GM12878 (cell line): ENCODE measurements around the gene IMMP2L.

Experiments
- CREB1 ChIP-seq: IDR thresholded peaks from 2 replicates; pipeline ENCODE4 v1.6.1; 2012; ENCODE audit warnings: low read depth, mild to moderate bottlenecking, inconsistent platforms
- EP300 ChIP-seq, 2 experiments: fragments of 150-350 bp in 1 of 2; IDR thresholded peaks; 2 replicates each; pipeline ENCODE4 v1.6.1; 2011 to 2012; ENCODE audit warnings: low read depth in 2 of 2, low read length in 2 of 2, borderline replicate concordance in 1 of 2, improper control_type of control experiment in 1 of 2, inconsistent platforms in 1 of 2; ENCODE audit not compliant: control insufficient read depth in 1 of 2
- FOXK2 ChIP-seq: fragments of 450-650 bp; IDR thresholded peaks from 2 replicates; pipeline ENCODE4 v1.6.1; 2017; ENCODE audit warnings: mild to moderate bottlenecking, moderate library complexity
- HDAC2 ChIP-seq: fragments of 200-600 bp; sonication (generic); IDR thresholded peaks from 2 replicates; pipeline ENCODE4 v1.6.1; 2017
- MXI1 ChIP-seq: fragments of 150-350 bp; IDR thresholded peaks from 2 replicates; pipeline ENCODE4 v1.6.1; 2011; ENCODE audit warnings: low read depth, mild to moderate bottlenecking, inconsistent platforms, low read length, improper control_type of control experiment
- NBN ChIP-seq: fragments of 450-650 bp; IDR thresholded peaks from 2 replicates; pipeline ENCODE4 v1.6.1; 2016
- NRF1 ChIP-seq: conservative IDR thresholded peaks from 2 replicates; pipeline ENCODE4 v1.6.1; 2011; ENCODE audit warnings: mild to moderate bottlenecking, low read depth, low read length, improper control_type of control experiment
- POLR2A ChIP-seq: IDR thresholded peaks from 2 replicates; pipeline ENCODE4 v1.6.1; 2011; ENCODE audit warnings: low read depth, mild to moderate bottlenecking, low read length
- POLR2AphosphoS5 ChIP-seq: IDR thresholded peaks from 2 replicates; pipeline ENCODE4 v1.6.1; 2011; ENCODE audit warnings: mild to moderate bottlenecking, low read length, inconsistent platforms
- SMC3 ChIP-seq: IDR thresholded peaks from 2 replicates; pipeline ENCODE4 v1.6.1; 2011; ENCODE audit warnings: low read length, improper control_type of control experiment, borderline replicate concordance
- TAF1 ChIP-seq: IDR thresholded peaks from 2 replicates; pipeline ENCODE4 v1.6.1; 2011; ENCODE audit warnings: mild to moderate bottlenecking, low read depth, low read length, borderline replicate concordance
- TARDBP ChIP-seq: IDR thresholded peaks from 2 replicates; pipeline ENCODE4 v1.6.1; 2016; ENCODE audit warnings: borderline replicate concordance
- TF ChIP-seq, protein P1 (sequence below), 3 experiments: IDR thresholded peaks in 2 of 3; conservative IDR thresholded peaks in 1 of 3; 2 replicates each; pipeline ENCODE4 v1.5.1; 2011; ENCODE audit warnings: low read depth in 3 of 3, low read length in 3 of 3, mild to moderate bottlenecking in 3 of 3, control low read depth in 2 of 3, moderate library complexity in 2 of 3, inconsistent platforms in 1 of 3, mixed read lengths in 1 of 3; ENCODE audit not compliant: control insufficient read depth in 2 of 3, insufficient read depth in 1 of 3; ENCODE audit errors: extremely low read depth in 1 of 3

GRCh38 chr7:110774071-110774470, 788.2 kb downstream of the IMMP2L start:
- TF ChIP-seq HDAC2 (no peak), NBN (no peak), NRF1 (no peak), MXI1 (no peak), SMC3 (no peak), CREB1 (no peak), POLR2A (no peak), FOXK2 (no peak), TARDBP (no peak), EP300 (IDR thresholded peaks at IDR 0.05; ENCODE audit: borderline replicate concordance in 1 of 2, control insufficient read depth in 1 of 2, low read depth in 2 of 2, low read length in 2 of 2) (no peak), TAF1 (no peak), POLR2AphosphoS5 (no peak)
- TF ChIP-seq, protein P1, sequence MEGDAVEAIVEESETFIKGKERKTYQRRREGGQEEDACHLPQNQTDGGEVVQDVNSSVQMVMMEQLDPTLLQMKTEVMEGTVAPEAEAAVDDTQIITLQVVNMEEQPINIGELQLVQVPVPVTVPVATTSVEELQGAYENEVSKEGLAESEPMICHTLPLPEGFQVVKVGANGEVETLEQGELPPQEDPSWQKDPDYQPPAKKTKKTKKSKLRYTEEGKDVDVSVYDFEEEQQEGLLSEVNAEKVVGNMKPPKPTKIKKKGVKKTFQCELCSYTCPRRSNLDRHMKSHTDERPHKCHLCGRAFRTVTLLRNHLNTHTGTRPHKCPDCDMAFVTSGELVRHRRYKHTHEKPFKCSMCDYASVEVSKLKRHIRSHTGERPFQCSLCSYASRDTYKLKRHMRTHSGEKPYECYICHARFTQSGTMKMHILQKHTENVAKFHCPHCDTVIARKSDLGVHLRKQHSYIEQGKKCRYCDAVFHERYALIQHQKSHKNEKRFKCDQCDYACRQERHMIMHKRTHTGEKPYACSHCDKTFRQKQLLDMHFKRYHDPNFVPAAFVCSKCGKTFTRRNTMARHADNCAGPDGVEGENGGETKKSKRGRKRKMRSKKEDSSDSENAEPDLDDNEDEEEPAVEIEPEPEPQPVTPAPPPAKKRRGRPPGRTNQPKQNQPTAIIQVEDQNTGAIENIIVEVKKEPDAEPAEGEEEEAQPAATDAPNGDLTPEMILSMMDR (IDR thresholded peaks at IDR 0.05 in 2 of 3, conservative IDR thresholded peaks at IDR 0.05 in 1 of 3; ENCODE audit: control insufficient read depth in 2 of 3, extremely low read depth in 1 of 3, insufficient read depth in 1 of 3, low read depth in 3 of 3, low read length in 3 of 3), result no peak
